ENCODE data around the gene SDK1. TPM values are rescaled to one million over a fixed set of nuclear protein-coding genes. Genes with fewer than 3 reads are reported as not detected.

The SDK1 gene
- total and polyA plus RNA-seq, 10 of the 15 experiments (the other 5 are each of a cell fraction or from before 2014, with no cell fraction given), result 0.14 to 0.33 TPM; not detected in 8

GRCh38 chr7:4066206-4066605 is 765.2 kb downstream of the SDK1 start (continued):
- TF ChIP-seq SREBF2 (IDR thresholded peaks at IDR 0.05; ENCODE audit: low read length), result no peak
- TF ChIP-seq ZNF207 (IDR thresholded peaks at IDR 0.05; ENCODE audit: borderline replicate concordance), result no peak
- no peak for TF ChIP-seq RBBP5 (conservative IDR thresholded peaks at IDR 0.05)
- no peak for TF ChIP-seq ZSCAN29 (IDR thresholded peaks at IDR 0.05)
- TF ChIP-seq IRF4 (IDR thresholded peaks at IDR 0.05; ENCODE audit: low read depth, low read length), result no peak

GRCh38 chr7:4066626-4067475 is 765.8 kb downstream of the SDK1 start:
- DNase-seq (ENCODE audit: low read depth, low spot score) (no peak), FAIRE-seq (no peak), ATAC-seq (no peak)
- 39% methylated on average over 21 of the region's 21 CpGs for WGBS (ENCODE audit: insufficient coverage, insufficient replicate concordance, low lambda C conversion rate, missing lambda C conversion rate)
- Histone ChIP-seq H2AFZ (ENCODE audit: control insufficient read depth, low read depth, low read length) (no peak overlapping the region), H3K36me3 (ENCODE audit: control insufficient read depth in 2 of 2, insufficient read depth in 2 of 2, low read length in 1 of 2) (no peaks in the 10 kb centered on the region), H4K20me1 (ENCODE audit: control insufficient read depth, insufficient read depth) (no peaks in the 10 kb centered on the region), H3K9ac (ENCODE audit: control insufficient read depth, insufficient read depth, low read length) (no peak overlapping the region), H3K4me3 (no peak overlapping the region), H3K4me2 (ENCODE audit: control insufficient read depth, insufficient read depth) (no peak overlapping the region), H3K9me3 (replicated peaks; ENCODE audit: control insufficient read depth, insufficient read depth, low read length) (no peaks in the 10 kb centered on the region; the same call in 2 of the 3 replicates), H3K27ac (ENCODE audit: control insufficient read depth, insufficient read depth) (no peak overlapping the region), H3K4me1 (ENCODE audit: control insufficient read depth, insufficient read depth, low read length) (no peaks in the 10 kb centered on the region), H3K27me3 (replicated peaks in 1 of 2; ENCODE audit: control insufficient read depth in 2 of 2, insufficient read depth in 2 of 2, low read length in 1 of 2) (no peaks in the 10 kb centered on the region), H3K79me2 (ENCODE audit: control insufficient read depth, insufficient read depth, low read length) (no peaks in the 10 kb centered on the region)
- in situ Hi-C loops (cut with MboI) (no loop called here), intact Hi-C loops (cut with micrococcal nuclease; ENCODE audit: unreplicated experiment) (no loop called here)
- SMC1A ChIA-PET (ENCODE audit: uncharacterized antibody, unreplicated experiment), result no interaction called here
- BruUV-seq (replicated peaks), result no TSS peak
- POLR2A ChIA-PET, result no interaction called here
- TF ChIP-seq POLR2A (IDR thresholded peaks at IDR 0.05; ENCODE audit: low read depth, low read length) (no peak), SIN3A (IDR thresholded peaks at IDR 0.05; ENCODE audit: low read depth, low read length) (no peak), SMC3 (IDR thresholded peaks at IDR 0.05; ENCODE audit: borderline replicate concordance, low read length) (no peak), DPF2 (IDR thresholded peaks at IDR 0.05) (no peak), ZZZ3 (IDR thresholded peaks at IDR 0.05; ENCODE audit: control insufficient read depth, insufficient read length, low read depth) (no peak), STAT1 (conservative IDR thresholded peaks at IDR 0.05) (no peak), PAX5 (IDR thresholded peaks at IDR 0.05; ENCODE audit: borderline replicate concordance, low read depth, low read length) (no peak), USF2 (IDR thresholded peaks at IDR 0.05; ENCODE audit: borderline replicate concordance, low read depth, low read length) (no peak)
- RAD21 ChIA-PET (ENCODE audit: unreplicated experiment), result no interaction called here
- CTCF ChIA-PET, result no interaction called here

Data from GM12878 (cell line).